Measurements from ENCODE around the gene INO80.

INO80 gene

DNA sequence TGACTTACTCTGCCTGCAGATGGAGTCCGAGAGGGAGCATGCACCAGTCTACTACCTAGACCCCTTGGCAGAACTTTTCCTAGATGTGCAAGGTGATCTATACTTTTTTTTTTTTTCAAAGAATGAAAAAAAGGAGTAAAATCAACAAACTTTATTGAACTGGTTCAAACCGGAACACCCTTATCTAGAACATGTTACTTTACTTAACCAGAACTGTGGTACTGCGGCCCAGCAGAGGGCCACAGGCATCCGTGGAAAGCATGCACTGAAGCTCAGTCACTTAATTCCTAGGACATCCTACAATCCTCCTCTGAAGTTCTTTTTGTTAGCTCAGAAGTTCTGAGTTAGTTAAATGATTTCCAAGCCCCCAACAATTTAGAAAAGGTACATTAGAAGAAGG, 141.2 kb downstream of the INO80 start:
- Histone ChIP-seq H3K79me2 (ENCODE audit: insufficient read depth, low read length) (no peaks in the 10 kb centered on the region), H2AFZ (ENCODE audit: low read length) (no peak overlapping the region), H4K20me1 (ENCODE audit: insufficient read depth, low read length) (no peaks in the 10 kb centered on the region), H3K9ac (ENCODE audit: low read length) (no peak overlapping the region), H3K4me1 (ENCODE audit: insufficient read depth, low read length, severe bottlenecking) (no peaks in the 10 kb centered on the region), H3K9me3 (ENCODE audit: low read length) (no peaks in the 10 kb centered on the region), H3K4me2 (ENCODE audit: low read length) (no peak overlapping the region), H3F3A (ENCODE audit: insufficient read depth, low read length) (no peaks in the 10 kb centered on the region), H3K9me2 (ENCODE audit: low read depth, low read length) (no peaks in the 10 kb centered on the region), H3K4me3 (ENCODE audit: low read depth, low read length, poor library complexity, severe bottlenecking) (no peak overlapping the region), H3K36me3 (ENCODE audit: insufficient read depth, low read length) (peaks cover 44% of the 10 kb centered on the region), H3K27ac (ENCODE audit: low read depth, low read length, poor library complexity, severe bottlenecking) (no peak overlapping the region), H3K27me3 (ENCODE audit: insufficient read depth, low read length) (no peaks in the 10 kb centered on the region)
- TF ChIP-seq, protein P1, sequence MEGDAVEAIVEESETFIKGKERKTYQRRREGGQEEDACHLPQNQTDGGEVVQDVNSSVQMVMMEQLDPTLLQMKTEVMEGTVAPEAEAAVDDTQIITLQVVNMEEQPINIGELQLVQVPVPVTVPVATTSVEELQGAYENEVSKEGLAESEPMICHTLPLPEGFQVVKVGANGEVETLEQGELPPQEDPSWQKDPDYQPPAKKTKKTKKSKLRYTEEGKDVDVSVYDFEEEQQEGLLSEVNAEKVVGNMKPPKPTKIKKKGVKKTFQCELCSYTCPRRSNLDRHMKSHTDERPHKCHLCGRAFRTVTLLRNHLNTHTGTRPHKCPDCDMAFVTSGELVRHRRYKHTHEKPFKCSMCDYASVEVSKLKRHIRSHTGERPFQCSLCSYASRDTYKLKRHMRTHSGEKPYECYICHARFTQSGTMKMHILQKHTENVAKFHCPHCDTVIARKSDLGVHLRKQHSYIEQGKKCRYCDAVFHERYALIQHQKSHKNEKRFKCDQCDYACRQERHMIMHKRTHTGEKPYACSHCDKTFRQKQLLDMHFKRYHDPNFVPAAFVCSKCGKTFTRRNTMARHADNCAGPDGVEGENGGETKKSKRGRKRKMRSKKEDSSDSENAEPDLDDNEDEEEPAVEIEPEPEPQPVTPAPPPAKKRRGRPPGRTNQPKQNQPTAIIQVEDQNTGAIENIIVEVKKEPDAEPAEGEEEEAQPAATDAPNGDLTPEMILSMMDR (IDR thresholded peaks at IDR 0.05; ENCODE audit: low read length): no peak; the same call in 1 of the 2 replicates
- TF ChIP-seq EZH2 (IDR thresholded peaks at IDR 0.05; ENCODE audit: borderline replicate concordance, low read length): no peak

DNA sequence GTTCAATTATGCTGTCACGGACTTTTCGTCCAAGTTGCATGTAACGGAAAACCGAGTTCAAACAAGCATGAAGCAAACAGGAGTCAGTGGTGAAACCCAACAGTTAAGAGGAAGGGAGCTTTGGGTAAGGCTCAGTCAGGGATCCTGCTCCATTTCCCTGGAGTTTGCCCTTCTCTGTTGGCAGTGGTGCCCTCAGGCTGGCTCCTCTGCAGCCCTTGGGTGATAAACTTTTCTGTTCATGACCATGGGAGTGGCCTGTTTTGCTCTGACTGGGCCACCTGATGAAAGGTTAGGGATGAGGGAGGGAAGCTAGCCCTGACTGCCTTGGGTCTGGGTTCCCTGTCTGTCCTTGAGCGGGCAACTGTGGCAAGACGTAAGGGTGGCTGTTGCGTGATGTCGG, 146.7 kb downstream of the INO80 start:
- H3K4me3 ChIP-seq (ENCODE audit: low read depth, low read length, poor library complexity, severe bottlenecking): no peak overlapping the region

DNA sequence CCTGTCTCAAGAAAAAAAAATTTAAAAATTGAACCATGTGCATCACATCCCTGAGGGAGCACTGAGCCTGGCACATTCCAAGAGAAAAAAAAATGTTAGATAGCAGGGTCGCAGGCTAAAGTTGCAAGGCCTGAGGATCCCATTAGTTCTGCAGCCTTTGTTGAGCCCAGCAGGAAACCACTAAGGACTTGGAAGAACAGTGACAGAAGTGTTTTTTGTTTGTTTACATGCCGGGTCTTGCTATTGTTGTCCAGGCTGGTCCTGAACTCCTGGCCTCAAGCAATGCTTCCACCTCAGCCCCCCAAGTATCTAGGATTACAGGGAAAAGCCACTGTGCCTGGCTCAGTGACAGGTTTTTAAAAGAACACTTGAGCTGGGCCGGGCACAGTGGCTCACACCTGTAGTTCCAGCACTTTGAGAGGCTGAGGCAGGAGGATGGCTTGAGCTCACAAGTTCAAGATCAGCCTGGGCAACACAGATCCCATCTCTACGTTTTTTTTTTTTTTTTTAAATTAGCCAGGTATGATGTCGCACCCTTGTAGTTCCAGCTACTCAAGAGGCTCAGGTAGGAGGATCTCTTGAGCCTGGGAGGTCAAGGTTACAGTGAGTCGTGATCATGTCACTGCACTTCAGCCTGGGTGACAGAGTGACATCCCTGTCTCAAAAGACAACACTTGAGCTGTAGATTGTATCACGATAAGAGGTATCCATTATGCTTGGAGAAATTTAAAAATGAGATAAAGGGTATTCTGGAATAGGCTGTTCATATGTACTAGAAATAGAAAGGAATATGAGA, 147.6 kb downstream of the INO80 start:
- Histone ChIP-seq H3K4me1 (ENCODE audit: insufficient read depth, low read length, severe bottlenecking) (no peaks in the 10 kb centered on the region), H3K27ac (ENCODE audit: low read depth, low read length, poor library complexity, severe bottlenecking) (no peak overlapping the region), H4K20me1 (ENCODE audit: insufficient read depth, low read length) (no peaks in the 10 kb centered on the region), H3K9me3 (ENCODE audit: low read length) (no peaks in the 10 kb centered on the region), H3K79me2 (ENCODE audit: insufficient read depth, low read length) (no peaks in the 10 kb centered on the region), H3K9me2 (ENCODE audit: low read depth, low read length) (no peaks in the 10 kb centered on the region), H3K4me2 (ENCODE audit: low read length) (no peak overlapping the region), H3K27me3 (ENCODE audit: insufficient read depth, low read length) (no peaks in the 10 kb centered on the region), H3K4me3 (ENCODE audit: low read depth, low read length, poor library complexity, severe bottlenecking) (no peak overlapping the region), H3K36me3 (ENCODE audit: insufficient read depth, low read length) (no peaks in the 10 kb centered on the region), H3K9ac (ENCODE audit: low read length) (no peak overlapping the region), H3F3A (ENCODE audit: insufficient read depth, low read length) (no peaks in the 10 kb centered on the region), H2AFZ (ENCODE audit: low read length) (no peak overlapping the region)
- TF ChIP-seq, protein P1 (IDR thresholded peaks at IDR 0.05; ENCODE audit: low read length): no peak
- no peak for TF ChIP-seq EZH2 (IDR thresholded peaks at IDR 0.05; ENCODE audit: borderline replicate concordance, low read length)

More for the DNA sequence above, 146.7 kb downstream of the INO80 start:
- no peaks in the 10 kb centered on the region for H3K9me3 ChIP-seq (ENCODE audit: low read length)
- H3K36me3 ChIP-seq (ENCODE audit: insufficient read depth, low read length): no peaks in the 10 kb centered on the region
- no peak overlapping the region for H3K27ac ChIP-seq (ENCODE audit: low read depth, low read length, poor library complexity, severe bottlenecking)
- no peak for TF ChIP-seq EZH2 (IDR thresholded peaks at IDR 0.05; ENCODE audit: borderline replicate concordance, low read length)
- TF ChIP-seq, protein P1 (IDR thresholded peaks at IDR 0.05; ENCODE audit: low read length): no peak
- H3K79me2 ChIP-seq (ENCODE audit: insufficient read depth, low read length): no peaks in the 10 kb centered on the region
- no peak overlapping the region for H2AFZ ChIP-seq (ENCODE audit: low read length)
- H3K27me3 ChIP-seq (ENCODE audit: insufficient read depth, low read length): no peaks in the 10 kb centered on the region
- no peaks in the 10 kb centered on the region for H4K20me1 ChIP-seq (ENCODE audit: insufficient read depth, low read length)
- no peaks in the 10 kb centered on the region for H3F3A ChIP-seq (ENCODE audit: insufficient read depth, low read length)
- H3K9me2 ChIP-seq (ENCODE audit: low read depth, low read length): no peaks in the 10 kb centered on the region
- no peak overlapping the region for H3K9ac ChIP-seq (ENCODE audit: low read length)
- H3K4me1 ChIP-seq (ENCODE audit: insufficient read depth, low read length, severe bottlenecking): no peaks in the 10 kb centered on the region
- no peak overlapping the region for H3K4me2 ChIP-seq (ENCODE audit: low read length)

All from OCI-LY1 (cell line).